HuH-7.5 (cell line): ENCODE results near the gene SLX4IP.

ENCODE experiments used
- DNase-seq: peaks from one replicate; pipeline ENCODE4 v3.0.0; 2011; ENCODE audit warnings: low spot score

Gene SLX4IP

GRCh38 chr20:10429443-10429981 is 5.6 kb upstream of the SLX4IP start:
- DNase-seq: peak; percentile 58

- DNase-seq: no peak
Observed at GRCh38 chr20:10430000-10430466, 5.1 kb upstream of the SLX4IP start.

- DNase-seq: no peak
Observed at GRCh38 chr20:10430704-10431103, 4.4 kb upstream of the SLX4IP start.

GRCh38 chr20:10432079-10432478 is 3.0 kb upstream of the SLX4IP start:
- no peak for DNase-seq

- no peak for DNase-seq
Observed at GRCh38 chr20:10433014-10433622, 2.0 kb upstream of the SLX4IP start.

DNA sequence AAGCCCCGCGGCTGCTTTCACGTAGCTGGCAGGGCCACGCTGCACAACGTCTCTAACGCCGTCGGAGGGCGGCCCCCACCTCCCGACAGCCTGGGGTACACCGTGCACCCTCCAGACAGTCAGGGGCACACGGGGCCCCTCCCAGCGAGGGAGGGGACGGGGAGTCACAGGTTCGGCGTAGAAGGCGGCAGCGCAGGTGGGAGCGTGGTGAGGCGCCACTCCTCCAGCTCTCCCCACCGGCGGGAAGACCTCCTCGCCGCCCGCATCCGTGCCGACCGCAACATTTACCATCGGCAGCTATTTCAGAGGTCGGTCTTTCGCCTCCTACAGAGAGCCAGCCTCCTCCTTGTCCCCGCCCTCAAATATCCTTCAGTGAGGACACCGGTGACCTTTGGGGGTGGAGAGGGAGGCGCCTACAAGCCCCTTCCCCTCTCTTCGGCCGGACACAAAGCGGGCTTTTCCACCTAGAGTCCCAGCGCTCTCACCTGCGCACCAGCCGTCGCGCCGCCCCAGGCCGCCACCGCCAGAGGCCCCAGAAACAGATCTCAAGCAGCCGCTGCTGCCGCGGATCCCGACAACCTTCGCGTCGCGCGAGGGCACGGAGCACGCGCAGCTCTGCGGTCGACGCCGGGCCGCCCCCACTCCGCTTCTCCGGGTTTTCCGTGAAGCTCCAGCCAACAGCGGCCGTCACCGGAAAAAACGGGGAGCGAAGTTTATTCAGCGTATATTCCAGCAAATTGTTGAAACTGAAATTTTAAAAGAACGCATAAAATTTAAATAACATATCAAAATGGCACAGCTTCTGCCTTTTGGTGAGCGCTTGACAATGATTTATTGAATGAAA is 1.3 kb upstream of the SLX4IP start, which contains the start of gene MKKS:
Gene MKKS, minus strand, starts transcription at position 600 of the 844 bp plus-strand sequence. CDS start 20,708 bp downstream, outside the sequence.
- DNase-seq: peak; percentile 76

DNA sequence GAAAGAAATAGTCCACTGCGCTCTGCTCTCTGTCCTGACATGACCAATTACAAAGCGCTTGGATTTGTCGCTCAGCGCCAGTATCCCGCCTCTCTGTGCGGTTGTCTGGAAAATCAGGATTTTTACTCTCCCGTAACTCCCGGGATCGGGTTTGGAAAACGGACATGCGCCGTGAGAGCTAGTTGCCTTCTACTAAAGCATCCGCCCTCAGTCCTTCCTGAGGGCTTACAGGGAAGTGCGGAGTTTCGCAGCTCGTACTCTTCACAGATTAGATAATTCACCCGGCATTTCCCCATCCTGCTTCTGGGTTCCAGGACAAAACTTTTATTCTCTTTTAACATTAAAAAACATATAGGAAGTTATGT is 656 bp upstream of the SLX4IP start:
- DNase-seq: peak; percentile 90

DNA sequence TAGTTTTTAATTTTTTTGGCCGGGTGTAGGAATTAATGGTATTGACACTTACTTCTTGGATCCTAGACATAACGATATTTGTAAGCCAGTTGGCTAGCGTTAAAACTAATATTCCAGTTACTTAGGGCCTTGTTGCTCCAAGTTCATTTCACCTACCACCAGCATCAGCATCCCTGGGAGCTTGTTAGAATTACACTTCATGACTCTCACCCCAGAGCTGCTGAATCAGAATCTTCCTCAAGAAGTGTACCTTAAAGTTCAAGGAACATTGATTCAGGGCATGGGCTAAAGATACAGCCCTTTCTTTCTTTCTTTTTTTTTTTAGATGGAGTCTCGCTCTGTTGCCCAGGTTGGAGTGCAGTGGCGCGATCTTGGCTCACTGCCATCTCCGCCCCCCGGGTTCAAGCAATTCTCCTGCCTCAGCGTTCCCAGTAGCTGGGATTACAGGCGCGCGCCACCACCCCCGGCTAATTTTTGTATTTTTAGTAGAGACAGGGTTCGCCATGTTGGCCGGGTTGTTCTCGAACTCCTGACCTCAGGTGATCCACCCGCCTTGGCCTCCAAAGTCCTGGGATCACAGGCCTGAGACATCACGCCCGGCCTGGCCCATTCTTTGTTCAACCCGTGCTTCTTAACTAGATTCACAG is 1.1 kb downstream of the SLX4IP start:
- no peak for DNase-seq

- DNase-seq: no peak
Observed at GRCh38 chr20:10438217-10438616, 3.1 kb downstream of the SLX4IP start.

DNA sequence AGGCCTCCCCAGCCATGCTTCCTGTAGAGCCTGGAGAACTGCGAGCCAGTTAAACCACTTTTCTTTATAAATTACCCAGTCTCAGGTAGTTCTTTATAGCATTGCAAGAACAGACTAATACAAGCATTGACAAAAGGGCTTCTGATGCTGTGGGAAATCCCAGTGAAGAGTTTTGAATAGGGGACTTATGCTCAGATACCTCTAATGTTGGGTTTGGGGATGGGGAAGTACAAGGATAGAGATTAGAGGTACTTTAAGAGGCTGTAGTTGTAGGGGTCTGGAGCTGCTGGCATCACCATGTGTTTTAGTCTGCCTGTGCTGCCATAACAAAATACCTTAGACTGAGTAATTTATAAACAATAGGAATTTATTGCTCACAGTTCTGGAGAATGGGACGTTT is 8.8 kb downstream of the SLX4IP start:
- DNase-seq: no peak

- no peak for DNase-seq
Observed at GRCh38 chr20:10445758-10446157, 10.7 kb downstream of the SLX4IP start.

DNA sequence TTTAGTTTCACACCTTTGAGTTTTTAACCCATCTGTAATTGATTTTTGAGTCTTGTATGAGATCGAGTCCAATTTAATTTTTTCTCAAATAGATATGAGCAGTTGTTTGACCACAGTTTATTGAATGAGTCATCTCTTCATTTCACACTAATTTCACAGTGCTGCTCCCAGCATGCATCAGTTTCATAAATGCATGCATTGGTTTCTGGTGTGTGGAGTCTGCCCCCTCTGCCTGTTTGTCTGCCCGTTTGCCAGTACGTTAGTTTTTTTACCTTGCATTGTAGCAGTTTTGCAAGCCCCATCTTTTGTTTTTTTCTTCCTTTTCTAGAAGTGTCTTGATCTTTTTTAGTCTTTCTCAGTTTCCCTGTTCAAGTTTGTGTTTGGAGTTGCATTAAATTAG is 11.9 kb downstream of the SLX4IP start:
- no peak for DNase-seq

- DNase-seq: no peak
Observed at GRCh38 chr20:10448270-10449156, 13.4 kb downstream of the SLX4IP start.

- DNase-seq: no peak
Observed at GRCh38 chr20:10449270-10449669, 14.2 kb downstream of the SLX4IP start.

GRCh38 chr20:10453241-10453640 is 18.1 kb downstream of the SLX4IP start:
- no peak for DNase-seq

DNA sequence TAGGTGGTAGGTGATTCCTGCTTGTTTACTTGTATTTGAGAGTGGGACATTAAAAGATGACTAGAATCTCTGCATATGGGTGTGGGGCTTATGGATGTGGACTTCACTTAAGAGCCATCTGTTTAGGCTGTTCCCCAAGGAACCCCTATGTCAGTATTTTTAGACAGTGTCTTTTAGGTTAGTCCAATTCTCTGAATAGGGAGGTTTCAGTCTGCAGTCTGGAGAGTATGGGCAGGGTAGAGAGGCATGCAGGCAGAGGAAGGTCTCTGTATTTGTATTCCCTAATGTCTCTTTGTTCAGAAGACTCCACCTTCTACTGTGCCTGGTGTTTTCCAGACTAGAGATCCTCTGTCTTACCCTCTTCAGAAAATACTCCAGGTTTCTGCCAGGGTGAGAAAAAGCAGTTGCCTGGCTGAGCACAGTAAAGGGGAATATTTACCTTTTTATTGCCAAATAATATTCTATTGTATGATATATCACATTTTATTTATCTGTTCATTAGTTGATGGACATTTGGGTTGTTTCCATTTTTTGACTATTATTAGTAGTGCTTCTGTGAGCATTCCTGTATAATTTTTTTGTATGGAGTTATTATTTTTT is 19.1 kb downstream of the SLX4IP start:
- DNase-seq: no peak

DNA sequence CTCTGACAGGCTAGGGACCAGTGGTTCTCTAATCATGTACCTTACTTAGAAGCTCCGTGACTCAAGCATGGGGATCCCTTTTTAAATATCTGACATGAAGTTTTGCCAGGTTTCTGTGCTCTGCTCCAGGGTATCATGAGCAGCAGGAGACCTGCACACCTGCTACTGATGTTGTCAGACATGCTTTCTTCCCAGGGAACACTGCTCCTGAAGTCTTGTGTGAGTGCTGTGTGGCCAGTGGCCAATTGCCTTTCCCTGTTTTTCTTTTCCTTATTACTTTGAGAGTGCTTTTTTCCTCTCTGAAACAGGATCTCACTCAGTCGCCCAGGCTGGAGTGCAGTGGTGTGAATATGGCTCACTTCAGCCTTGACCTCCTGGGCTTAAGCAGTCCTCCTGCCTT is 26.4 kb downstream of the SLX4IP start:
- no peak for DNase-seq

DNA sequence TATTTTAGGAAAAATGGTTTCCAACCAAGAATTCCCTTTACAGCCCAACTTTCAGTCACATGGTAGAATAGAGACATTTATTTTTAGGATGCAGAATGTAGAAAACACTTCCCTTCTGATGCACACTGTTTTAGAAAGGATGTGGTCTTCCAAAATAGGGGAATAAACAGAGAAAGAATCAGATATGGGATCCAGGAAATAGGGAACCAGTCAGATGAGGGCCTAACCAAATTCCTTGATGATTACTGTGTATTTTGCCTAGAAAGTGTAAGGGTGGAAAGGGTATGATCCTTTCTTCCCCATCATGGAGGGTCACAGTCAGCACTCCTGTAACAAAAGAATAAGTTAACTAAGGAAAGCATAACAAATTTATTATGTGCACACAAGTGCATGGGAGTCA is 27.4 kb downstream of the SLX4IP start:
- DNase-seq: no peak

- DNase-seq: no peak
Observed at GRCh38 chr20:10463622-10464021, 28.5 kb downstream of the SLX4IP start.

DNA sequence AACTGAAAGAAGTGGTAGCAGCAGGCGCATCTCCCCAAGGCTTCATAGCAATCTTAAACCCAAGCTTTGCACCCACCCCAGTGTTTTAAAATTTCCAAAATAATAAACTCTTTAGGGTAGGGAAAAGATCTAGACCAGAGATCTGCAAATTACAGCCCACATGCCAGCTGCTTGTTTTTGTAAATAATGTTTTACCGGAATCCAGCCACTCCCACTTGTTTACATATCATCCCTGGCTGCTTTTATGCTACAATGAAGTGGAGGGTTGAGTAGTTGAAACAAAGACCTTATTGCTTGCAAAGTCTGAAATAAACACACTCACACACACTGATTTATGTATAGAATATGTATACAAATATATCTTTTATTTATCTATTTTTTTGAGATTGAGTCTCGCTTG is 30.0 kb downstream of the SLX4IP start:
- DNase-seq: no peak

DNA sequence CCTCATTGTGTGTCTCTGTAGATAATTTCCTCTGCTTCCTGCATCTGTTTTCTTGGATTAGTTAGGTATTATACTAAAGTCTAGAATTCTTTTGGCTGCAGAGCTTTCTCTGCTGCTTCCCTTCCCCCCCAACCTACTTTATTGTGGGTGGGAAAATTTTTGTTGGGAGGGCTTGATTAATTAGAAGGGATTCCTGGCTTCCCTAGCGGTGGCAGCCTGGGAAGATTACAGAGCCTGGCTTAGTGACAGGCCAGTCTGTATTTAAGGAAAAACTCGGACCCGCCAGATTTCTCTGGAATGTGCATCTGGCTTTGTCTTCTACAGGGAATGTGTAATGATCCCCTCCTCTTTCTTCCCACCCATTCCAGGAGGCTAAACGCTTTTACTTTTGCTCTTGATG is 31.2 kb downstream of the SLX4IP start:
- DNase-seq: no peak
